Measurements from ENCODE around the gene RNF214.

RNF214 gene

GRCh38 chr11:117187799-117188481 lies 44.5 kb upstream of the RNF214 start:
- Histone ChIP-seq H4K20me1 (ENCODE audit: insufficient read depth, low read length, poor library complexity, severe bottlenecking) (no peaks in the 10 kb centered on the region), H3K79me2 (ENCODE audit: insufficient read depth, low read length) (no peaks in the 10 kb centered on the region), H3K27me3 (ENCODE audit: insufficient read depth, low read length, poor library complexity, severe bottlenecking) (no peaks in the 10 kb centered on the region), H3K4me1 (ENCODE audit: insufficient read depth, low read length, poor library complexity, severe bottlenecking) (no peaks in the 10 kb centered on the region), H2AFZ (ENCODE audit: low read length) (no peak overlapping the region), H3K36me3 (ENCODE audit: insufficient read depth, low read length) (no peaks in the 10 kb centered on the region; the same call in 1 of the 2 replicates), H3K9me3 (ENCODE audit: insufficient read depth, low read depth, low read length) (no peaks in the 10 kb centered on the region), H3K9me2 (replicated peaks; ENCODE audit: low read depth, low read length) (no peaks in the 10 kb centered on the region), H3F3A (ENCODE audit: low read depth) (no peaks in the 10 kb centered on the region), H3K4me3 (ENCODE audit: low read length, poor library complexity, severe bottlenecking) (no peak overlapping the region), H3K9ac (ENCODE audit: low read depth, low read length, poor library complexity, severe bottlenecking) (no peak overlapping the region), H3K4me2 (ENCODE audit: low read depth, low read length, poor library complexity, severe bottlenecking) (no peak overlapping the region)
- no peak for TF ChIP-seq EZH2phosphoT487 (IDR thresholded peaks at IDR 0.05; ENCODE audit: borderline replicate concordance)
- no peak for TF ChIP-seq CTCF (conservative IDR thresholded peaks at IDR 0.05; ENCODE audit: low read length)

GRCh38 chr11:117188620-117189081 lies 43.8 kb upstream of the RNF214 start:
- Histone ChIP-seq H3K9me2 (replicated peaks; ENCODE audit: low read depth, low read length) (no peaks in the 10 kb centered on the region), H3K4me1 (ENCODE audit: insufficient read depth, low read length, poor library complexity, severe bottlenecking) (no peaks in the 10 kb centered on the region), H3K79me2 (ENCODE audit: insufficient read depth, low read length) (no peaks in the 10 kb centered on the region), H3K36me3 (ENCODE audit: insufficient read depth, low read length) (no peaks in the 10 kb centered on the region; the same call in 1 of the 2 replicates), H3F3A (ENCODE audit: low read depth) (no peaks in the 10 kb centered on the region), H3K4me3 (ENCODE audit: low read length, poor library complexity, severe bottlenecking) (no peak overlapping the region), H2AFZ (ENCODE audit: low read length) (no peak overlapping the region), H4K20me1 (ENCODE audit: insufficient read depth, low read length, poor library complexity, severe bottlenecking) (no peaks in the 10 kb centered on the region), H3K4me2 (ENCODE audit: low read depth, low read length, poor library complexity, severe bottlenecking) (no peak overlapping the region), H3K9me3 (ENCODE audit: insufficient read depth, low read depth, low read length) (no peaks in the 10 kb centered on the region), H3K9ac (ENCODE audit: low read depth, low read length, poor library complexity, severe bottlenecking) (no peak overlapping the region), H3K27me3 (ENCODE audit: insufficient read depth, low read length, poor library complexity, severe bottlenecking) (no peaks in the 10 kb centered on the region)
- TF ChIP-seq CTCF (conservative IDR thresholded peaks at IDR 0.05; ENCODE audit: low read length) = no peak
- no peak for TF ChIP-seq EZH2phosphoT487 (IDR thresholded peaks at IDR 0.05; ENCODE audit: borderline replicate concordance)

GRCh38 chr11:117189191-117189940 lies 43.1 kb upstream of the RNF214 start:
- H3K36me3 ChIP-seq (ENCODE audit: insufficient read depth, low read length) = no peaks in the 10 kb centered on the region; the same call in 1 of the 2 replicates
- no peak overlapping the region for H2AFZ ChIP-seq (ENCODE audit: low read length)
- H3K9ac ChIP-seq (ENCODE audit: low read depth, low read length, poor library complexity, severe bottlenecking) = no peak overlapping the region
- no peaks in the 10 kb centered on the region for H3F3A ChIP-seq (ENCODE audit: low read depth)
- H3K27me3 ChIP-seq (ENCODE audit: insufficient read depth, low read length, poor library complexity, severe bottlenecking) = no peaks in the 10 kb centered on the region
- no peaks in the 10 kb centered on the region for H4K20me1 ChIP-seq (ENCODE audit: insufficient read depth, low read length, poor library complexity, severe bottlenecking)
- H3K9me3 ChIP-seq (ENCODE audit: insufficient read depth, low read depth, low read length) = no peaks in the 10 kb centered on the region
- no peak overlapping the region for H3K4me3 ChIP-seq (ENCODE audit: low read length, poor library complexity, severe bottlenecking)
- no peaks in the 10 kb centered on the region for H3K4me1 ChIP-seq (ENCODE audit: insufficient read depth, low read length, poor library complexity, severe bottlenecking)
- H3K79me2 ChIP-seq (ENCODE audit: insufficient read depth, low read length) = no peaks in the 10 kb centered on the region
- H3K9me2 ChIP-seq (replicated peaks; ENCODE audit: low read depth, low read length) = no peaks in the 10 kb centered on the region
- TF ChIP-seq CTCF (conservative IDR thresholded peaks at IDR 0.05; ENCODE audit: low read length) = no peak
- TF ChIP-seq EZH2phosphoT487 (IDR thresholded peaks at IDR 0.05; ENCODE audit: borderline replicate concordance) = no peak
- H3K4me2 ChIP-seq (ENCODE audit: low read depth, low read length, poor library complexity, severe bottlenecking) = no peak overlapping the region
